Raji (cell line): Measurements from ENCODE around the gene CRADD.

Experiments
- POLR2A ChIP-seq: IDR thresholded peaks from 2 replicates; pipeline ENCODE4 v1.6.1; 2011; ENCODE audit warnings: low read depth, low read length, control low read depth; ENCODE audit not compliant: insufficient read depth

Gene CRADD

DNA sequence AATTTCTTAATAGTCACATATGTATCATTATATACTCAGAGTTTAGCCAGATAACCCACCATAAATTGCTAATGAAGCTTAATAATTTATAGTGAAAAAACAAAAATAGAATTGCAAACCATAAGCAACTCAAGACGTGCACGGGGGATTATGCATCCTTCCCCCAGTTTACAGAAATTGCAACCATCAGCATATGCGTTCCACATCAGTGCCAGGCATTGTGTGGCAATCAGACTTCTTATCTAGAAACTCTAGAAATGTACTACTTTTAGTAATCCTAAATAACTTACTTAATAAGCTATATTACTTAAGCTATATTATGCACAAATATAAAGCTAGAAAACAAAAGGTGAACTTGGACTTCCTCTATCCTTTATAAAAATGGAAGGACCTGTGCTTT, 115.8 kb downstream of the CRADD start:
- no peak for TF ChIP-seq POLR2A

DNA sequence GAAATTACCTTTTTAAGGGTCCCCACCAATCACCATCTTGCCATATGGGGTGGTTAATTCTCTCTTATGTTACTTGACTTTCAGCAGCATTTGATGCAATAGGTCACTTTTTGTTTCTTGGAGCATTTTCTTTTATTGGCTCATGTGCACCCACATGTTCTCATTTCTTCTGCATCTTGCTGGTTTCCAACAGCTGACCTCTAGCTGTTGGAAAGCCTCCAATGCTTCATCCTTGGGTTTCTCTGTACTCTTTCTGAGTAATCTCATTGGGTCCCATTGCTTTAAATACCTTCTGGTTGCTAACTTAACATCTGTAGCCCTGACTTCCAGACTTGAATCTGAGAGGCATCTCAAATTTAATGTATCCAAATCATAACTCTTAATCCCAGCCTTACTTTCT, 116.8 kb downstream of the CRADD start:
- no peak for TF ChIP-seq POLR2A

DNA sequence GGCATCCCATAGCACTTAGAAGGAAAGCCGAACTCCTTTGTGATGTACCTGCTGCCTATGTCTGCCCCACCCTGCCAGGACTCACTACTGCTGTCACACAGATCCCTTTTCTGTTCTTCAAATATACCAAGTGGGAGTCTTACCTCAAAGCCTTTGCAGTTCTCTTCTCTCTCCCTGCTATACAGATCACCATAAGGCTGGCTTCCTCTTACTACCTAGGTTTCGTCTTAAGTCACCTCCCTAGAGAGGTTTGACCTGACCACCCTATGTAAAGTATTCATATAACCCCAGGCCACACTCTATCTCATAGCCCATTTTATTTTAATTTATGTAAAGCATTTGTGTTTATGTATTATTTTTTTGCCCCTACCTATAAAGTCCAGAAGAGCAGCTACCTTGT, 117.6 kb downstream of the CRADD start:
- TF ChIP-seq POLR2A = no peak

DNA sequence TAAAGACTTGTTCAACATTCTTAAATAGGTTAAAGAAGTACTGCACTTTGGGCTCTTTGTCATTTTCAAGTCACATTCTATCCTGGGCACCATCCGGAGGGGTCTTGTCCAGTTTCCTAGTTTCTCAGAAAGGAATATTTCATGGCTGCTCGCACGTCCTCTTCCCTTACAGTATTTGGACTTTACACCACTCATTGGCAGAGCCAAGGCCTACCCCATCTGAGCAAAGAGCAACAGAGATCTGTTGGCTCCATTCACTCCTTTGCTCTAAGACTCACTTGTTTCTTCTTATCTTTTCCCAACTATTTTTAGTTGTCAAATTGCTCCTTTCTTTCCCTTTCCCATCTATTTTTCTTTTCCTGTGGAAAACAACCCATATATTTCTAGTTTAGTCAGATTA, 118.2 kb downstream of the CRADD start:
- TF ChIP-seq POLR2A = no peak

DNA sequence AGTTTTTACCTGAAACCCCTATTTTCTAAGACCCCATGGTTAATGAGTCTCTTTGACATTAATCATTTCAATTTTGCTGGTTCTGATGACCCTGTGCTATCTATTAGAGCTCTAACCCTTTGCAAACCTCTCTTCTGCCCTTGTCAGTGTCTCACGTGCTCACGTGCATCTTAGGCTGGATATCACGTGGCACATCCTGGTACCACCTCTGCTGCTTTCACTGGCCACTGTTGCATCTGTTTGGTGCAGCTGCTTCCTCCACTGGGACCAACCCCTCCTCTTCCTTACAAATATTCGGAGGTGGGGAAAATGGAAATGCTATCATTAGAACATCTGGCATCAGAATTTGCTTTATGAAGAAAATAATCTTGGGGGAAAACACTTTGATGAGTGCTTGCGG, 119.6 kb downstream of the CRADD start:
- TF ChIP-seq POLR2A = no peak

DNA sequence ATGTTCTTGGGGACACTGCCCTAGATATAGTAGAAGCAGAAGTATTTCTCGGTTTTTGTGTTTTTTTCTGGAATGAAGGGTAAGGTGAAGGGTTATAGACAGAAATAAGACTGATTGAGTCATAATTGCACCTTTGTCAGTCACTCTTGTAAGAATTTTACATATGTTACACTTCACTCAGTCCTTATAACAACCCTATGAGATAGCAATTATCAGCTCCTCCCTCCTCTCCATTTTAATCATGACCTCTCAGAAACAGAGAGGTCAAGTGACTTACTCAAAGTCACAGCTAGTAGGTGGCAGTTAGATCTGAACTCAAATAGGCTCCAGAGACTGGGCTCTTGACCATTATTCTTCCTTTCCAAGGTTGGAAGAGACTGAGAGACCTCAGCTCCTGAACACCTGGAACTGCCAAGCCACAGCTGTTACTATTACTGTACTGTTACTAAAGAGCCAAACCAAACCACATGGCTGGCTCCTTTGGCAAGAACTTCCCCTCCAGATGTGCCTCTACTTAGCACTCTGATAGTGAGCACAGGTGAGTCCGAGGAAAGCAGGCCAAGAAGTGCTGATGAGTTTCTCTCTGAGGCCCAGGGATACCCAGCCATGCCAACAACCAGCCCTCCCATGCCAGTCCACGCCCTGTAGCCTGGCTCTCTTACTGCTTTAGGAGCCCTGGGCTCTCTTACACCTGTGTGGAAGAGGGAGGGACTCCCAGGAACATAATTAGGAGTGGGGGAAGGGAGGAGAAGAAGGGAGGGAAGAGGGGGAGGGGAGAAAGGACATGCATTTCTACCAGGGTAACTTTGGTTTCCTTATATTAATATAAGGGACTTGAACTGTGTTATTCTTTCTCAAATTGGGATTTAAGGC, 121.3 kb downstream of the CRADD start:
- no peak for TF ChIP-seq POLR2A

DNA sequence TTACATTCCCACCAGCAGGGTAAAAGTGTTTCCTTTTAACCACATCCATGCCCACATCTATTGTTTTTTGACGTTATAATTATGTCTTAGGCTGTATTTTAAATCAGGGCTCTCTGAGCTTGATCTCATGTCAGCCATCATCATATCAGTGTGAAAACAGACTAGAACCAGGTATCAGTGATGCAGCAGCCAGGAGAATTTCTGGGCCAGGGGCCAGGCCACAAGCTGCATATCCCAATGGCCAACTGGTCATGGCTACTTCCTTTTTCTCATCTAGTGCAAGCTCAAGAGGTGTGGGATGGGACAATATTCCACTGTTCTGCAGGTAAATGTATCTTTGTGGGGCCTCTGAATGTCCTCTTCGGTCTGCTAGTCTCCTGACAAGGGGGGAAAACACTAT, 125.1 kb downstream of the CRADD start:
- no peak for TF ChIP-seq POLR2A

DNA sequence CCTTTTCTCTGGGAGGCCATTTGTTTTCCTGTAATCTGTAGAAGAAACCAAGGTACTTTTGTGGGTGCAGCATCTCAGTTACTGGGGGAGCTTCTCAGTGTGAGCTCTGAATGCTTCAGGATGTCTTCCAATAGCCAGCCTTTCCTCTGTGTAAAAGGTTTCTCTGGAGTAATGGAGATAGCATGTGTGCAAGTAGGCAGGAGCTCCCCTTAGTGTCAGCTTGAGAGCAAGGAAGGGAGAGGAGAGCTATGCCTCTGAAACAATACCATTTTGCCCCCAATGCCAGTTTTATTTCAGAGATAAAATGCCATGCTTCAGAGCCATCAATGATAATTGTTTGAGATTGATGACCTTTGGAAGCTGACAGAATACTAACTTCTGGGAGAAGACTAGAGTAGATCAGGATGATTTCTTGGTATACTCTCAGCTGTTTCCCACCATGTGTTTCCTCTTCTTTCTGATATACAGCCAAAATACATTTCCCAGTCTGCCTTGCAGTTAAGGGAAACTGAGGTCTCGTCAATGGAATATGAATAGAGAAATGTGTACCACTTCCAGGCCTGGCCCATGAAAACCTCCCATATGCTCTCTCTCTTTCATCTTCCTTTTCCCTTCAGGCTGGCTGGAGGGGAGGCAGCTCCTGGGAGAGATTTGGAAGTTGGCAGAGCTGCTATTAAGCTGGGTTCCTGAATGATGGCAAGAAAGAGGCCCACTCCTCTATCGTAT, 125.7 kb downstream of the CRADD start:
- TF ChIP-seq POLR2A = no peak

DNA sequence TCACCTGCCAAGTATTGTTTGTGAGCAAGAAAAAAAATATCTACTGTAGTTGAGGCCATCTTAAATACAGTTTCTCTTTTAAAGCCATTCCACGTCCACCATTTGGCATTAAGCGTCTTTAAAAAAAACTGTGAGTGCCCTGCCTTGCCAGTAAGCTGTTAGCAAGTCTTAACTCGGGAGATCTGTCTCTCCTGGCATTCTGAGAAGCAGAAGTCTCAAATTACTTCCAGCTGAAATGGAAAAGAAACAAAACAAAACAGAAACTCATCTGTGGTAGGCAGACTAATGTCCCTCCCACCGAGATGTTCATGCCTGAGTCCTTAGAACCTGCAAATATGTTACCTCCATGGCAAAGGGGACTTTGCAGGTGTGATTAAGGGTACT, 126.2 kb downstream of the CRADD start:
- no peak for TF ChIP-seq POLR2A

DNA sequence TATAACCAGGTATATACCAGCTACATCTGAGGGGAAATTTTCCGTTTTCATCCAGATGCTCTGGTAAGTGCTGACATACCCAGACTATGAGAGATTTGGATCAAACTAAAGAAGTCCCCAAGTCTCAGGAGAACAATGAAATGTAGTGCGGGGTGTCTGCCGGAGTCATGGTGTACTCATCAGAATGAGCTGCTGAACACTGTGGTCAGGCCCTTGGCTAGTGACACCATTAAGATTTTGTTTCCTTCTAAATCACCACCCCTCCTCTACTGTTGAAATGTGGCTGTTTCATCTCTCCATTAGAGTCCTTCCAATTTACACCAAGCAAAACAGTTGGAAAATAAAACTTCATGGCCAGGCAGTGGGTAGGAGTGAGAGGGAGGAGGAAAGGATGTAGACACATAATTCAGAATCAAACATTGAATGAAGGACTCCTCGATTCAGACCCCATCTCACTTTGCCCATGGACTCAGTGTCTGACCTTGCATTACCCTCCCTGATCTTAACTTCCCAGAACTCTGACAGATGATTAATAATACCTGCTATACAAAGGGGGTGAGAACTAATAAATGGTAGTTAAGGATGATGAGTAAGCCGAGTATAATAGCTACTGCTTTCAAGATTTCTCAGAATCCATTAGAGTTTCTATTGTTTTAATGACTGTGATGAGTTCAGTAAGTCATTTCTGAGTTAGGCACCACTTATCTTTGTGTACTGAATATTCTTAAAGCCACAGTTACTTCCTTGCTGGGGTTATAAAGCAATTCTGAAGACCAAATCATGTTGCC, 127.4 kb downstream of the CRADD start:
- no peak for TF ChIP-seq POLR2A

DNA sequence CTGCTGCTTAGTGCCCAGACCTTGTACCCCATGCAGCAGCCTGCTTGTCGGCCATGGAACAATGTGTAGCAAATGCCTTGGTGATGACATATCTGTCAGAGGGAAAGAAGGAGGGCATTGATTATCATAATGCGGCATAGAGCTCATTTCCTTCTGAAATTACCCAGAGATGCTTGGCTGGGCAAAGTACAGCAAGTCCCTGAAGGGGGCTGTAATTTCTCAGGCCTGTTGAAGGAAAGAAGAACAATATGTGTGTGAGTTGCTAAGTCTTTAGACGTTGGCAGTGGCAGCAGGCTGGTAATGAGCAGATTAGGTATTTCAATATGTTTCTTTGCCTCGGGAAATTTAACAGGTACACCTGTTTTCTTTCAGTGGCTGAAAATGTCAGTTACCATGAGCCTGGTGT, 128.6 kb downstream of the CRADD start:
- no peak for TF ChIP-seq POLR2A

DNA sequence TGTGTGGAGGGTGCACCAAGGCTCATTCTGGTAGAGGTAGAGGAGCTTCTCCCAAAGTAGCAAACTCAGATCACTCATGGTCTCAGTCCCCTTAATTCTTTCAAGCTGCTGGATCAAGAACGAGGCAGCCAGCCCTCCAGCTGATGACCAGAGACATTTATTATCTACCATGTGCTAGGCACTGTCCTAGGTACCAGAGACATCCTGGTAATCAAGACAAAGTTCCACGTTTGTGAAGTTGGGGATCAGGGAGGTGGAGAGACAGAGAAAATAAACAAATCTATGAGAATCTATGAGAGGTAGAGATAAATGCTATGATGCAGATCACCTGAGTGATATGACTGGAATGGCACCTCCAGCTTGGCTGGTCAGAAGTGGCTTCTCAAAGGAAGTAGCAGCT, 130.2 kb downstream of the CRADD start:
- no peak for TF ChIP-seq POLR2A

DNA sequence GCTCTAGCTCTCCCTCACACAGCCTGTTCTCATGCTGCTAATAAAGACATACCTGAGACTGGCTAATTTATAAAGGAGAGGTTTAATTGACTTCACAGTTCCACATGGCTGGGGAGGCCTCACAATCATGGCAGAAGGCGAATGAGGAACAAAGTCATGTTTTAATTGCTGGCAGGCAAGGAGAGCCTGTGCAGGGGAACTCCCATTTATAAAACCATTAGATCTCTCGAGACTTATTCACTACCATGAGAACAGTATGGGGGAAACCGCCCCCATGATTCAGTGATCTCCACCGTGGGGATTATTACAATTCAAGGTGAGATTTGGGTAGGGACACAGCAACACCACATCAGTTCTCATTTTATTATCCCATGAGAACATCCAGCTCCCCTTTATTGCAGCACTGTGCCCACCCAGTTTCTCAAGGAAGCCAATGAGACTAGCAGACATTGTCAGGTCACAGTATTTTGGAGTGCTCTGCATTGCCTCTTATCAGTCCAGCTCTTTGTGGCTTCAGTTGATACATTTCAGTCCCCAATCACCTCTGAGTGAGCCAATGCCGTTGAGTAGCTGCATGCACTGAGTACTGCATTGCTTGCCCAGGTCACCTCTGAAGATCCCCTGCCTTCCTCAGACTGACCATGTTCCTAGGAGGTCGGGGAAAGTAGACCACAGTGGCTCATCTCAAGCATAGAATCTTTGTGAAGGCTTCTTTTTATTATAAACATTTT, 131.2 kb downstream of the CRADD start:
- TF ChIP-seq POLR2A = no peak

DNA sequence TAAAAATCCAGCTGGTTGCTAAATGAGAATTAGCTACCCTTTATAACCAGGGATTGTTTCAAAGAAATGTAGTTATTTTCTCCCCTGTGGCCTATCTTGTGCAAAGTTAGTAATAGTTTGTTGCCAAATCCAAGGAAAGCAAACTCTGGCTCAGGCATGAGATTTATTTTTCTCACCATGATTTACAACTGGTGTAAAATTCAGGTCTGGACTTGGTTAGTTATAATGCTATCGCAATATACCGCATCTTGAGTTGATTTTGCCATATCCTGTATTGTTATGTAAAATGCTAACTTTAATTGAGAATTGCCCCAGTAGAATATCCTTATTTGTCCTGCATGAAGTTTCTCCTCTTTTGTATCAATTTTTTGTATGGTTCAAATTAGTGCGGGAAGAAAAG, 135.5 kb downstream of the CRADD start:
- TF ChIP-seq POLR2A = no peak

DNA sequence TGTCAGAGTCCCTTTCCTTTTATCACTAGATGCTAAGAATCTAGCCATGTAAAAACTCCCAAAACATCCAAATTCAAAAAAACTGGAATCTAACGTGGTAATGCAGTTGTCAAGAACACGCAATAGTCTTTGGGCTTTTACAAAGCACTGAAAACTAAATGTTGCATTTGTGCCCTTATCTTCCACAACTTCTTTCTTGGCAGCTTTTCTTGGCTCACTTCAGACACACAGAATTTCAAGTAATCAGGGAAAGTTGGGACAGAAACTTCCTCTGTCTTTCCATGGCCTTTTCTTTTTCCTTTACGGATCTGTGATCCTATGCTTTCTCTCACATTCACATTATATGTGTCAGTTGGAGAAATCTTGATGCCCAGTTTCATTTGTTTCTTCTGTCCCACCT, 136.0 kb downstream of the CRADD start:
- no peak for TF ChIP-seq POLR2A
